Measurements from ENCODE around the gene ATRN. TPM values are rescaled to one million over a fixed set of nuclear protein-coding genes. Genes with fewer than 3 reads are reported as not detected.

Gene ATRN
- total RNA-seq, 4 donors from 2014 or later: 14.4 to 20.0 (median 16.3) TPM

GRCh38 chr20:3576363-3576762 lies 105.5 kb downstream of the ATRN start:
- in situ Hi-C loops (cut with MboI; ENCODE audit: low sequenced_read_pairs in 4 of 4) (no loop called here), intact Hi-C loops (cut with DNase I; ENCODE audit: low total_unique reads) (no loop called here)
- H3K9me3 ChIP-seq: no peaks in the 10 kb centered on the region

GRCh38 chr20:3577366-3577765 lies 106.5 kb downstream of the ATRN start:
- H3K9me3 ChIP-seq: no peaks in the 10 kb centered on the region
- H3K4me1 ChIP-seq: no peaks in the 10 kb centered on the region
- intact Hi-C loops (cut with DNase I; ENCODE audit: low total_unique reads): no loop called here
- ATAC-seq: no peak
- in situ Hi-C loops (cut with MboI; ENCODE audit: low sequenced_read_pairs in 4 of 4): no loop called here
- no peak overlapping the region for H3K27ac ChIP-seq
- no peaks in the 10 kb centered on the region for H3K27me3 ChIP-seq
- DNase-seq: no peak
- no peak overlapping the region for H3K4me3 ChIP-seq
- TF ChIP-seq POLR2A (IDR thresholded peaks at IDR 0.05): no peak
- no peak for TF ChIP-seq CTCF (IDR thresholded peaks at IDR 0.05 in 4 of 5, conservative IDR thresholded peaks at IDR 0.05 in 1 of 5)
- peaks cover 0 to 57% of the 10 kb centered on the region in 2 donors for H3K36me3 ChIP-seq

More at GRCh38 chr20:3576363-3576762, 105.5 kb downstream of the ATRN start:
- H3K27me3 ChIP-seq: no peaks in the 10 kb centered on the region
- H3K27ac ChIP-seq: no peak overlapping the region
- peaks cover 0 to 52% of the 10 kb centered on the region in 2 donors for H3K36me3 ChIP-seq
- no peak for TF ChIP-seq POLR2A (IDR thresholded peaks at IDR 0.05)
- no peak overlapping the region for H3K4me3 ChIP-seq
- no peaks in the 10 kb centered on the region for H3K4me1 ChIP-seq
- ATAC-seq: no peak
- no peak for DNase-seq

GRCh38 chr20:3580412-3580811 lies 109.6 kb downstream of the ATRN start:
- intact Hi-C loops (cut with DNase I; ENCODE audit: low total_unique reads): no loop called here
- TF ChIP-seq CTCF (IDR thresholded peaks at IDR 0.05 in 4 of 5, conservative IDR thresholded peaks at IDR 0.05 in 1 of 5): no peak
- TF ChIP-seq POLR2A (IDR thresholded peaks at IDR 0.05): no peak
- Histone ChIP-seq H3K9me3 (no peaks in the 10 kb centered on the region), H3K36me3 (peaks cover 0 to 69% of the 10 kb centered on the region in 2 donors), H3K4me3 (no peak overlapping the region), H3K4me1 (no peaks in the 10 kb centered on the region), H3K27me3 (no peaks in the 10 kb centered on the region), H3K27ac (no peak overlapping the region)
- in situ Hi-C loops (cut with MboI; ENCODE audit: low sequenced_read_pairs in 4 of 4): no loop called here
- no peak for DNase-seq
- no peak for ATAC-seq

GRCh38 chr20:3583765-3584164 lies 112.9 kb downstream of the ATRN start:
- TF ChIP-seq POLR2A (IDR thresholded peaks at IDR 0.05) (no peak), CTCF (IDR thresholded peaks at IDR 0.05 in 4 of 5, conservative IDR thresholded peaks at IDR 0.05 in 1 of 5) (no peak)
- in situ Hi-C loops (cut with MboI; ENCODE audit: low sequenced_read_pairs in 4 of 4): no loop called here
- DNase-seq (no peak), ATAC-seq (no peak)
- intact Hi-C loops (cut with DNase I; ENCODE audit: low total_unique reads): no loop called here
- Histone ChIP-seq H3K9me3 (no peaks in the 10 kb centered on the region), H3K4me3 (no peak overlapping the region), H3K27me3 (no peaks in the 10 kb centered on the region), H3K36me3 (peaks cover 4 to 51% of the 10 kb centered on the region in 2 donors), H3K27ac (no peak overlapping the region), H3K4me1 (no peaks in the 10 kb centered on the region)

- no peak for ATAC-seq
Observed at GRCh38 chr20:3586093-3586492, 115.3 kb downstream of the ATRN start.

More at GRCh38 chr20:3586093-3586492, 115.3 kb downstream of the ATRN start:
- intact Hi-C loops (cut with DNase I; ENCODE audit: low total_unique reads): no loop called here
- Histone ChIP-seq H3K27me3 (no peaks in the 10 kb centered on the region), H3K27ac (no peak overlapping the region), H3K9me3 (no peaks in the 10 kb centered on the region), H3K4me3 (no peak overlapping the region), H3K4me1 (no peaks in the 10 kb centered on the region), H3K36me3 (peaks cover 4 to 49% of the 10 kb centered on the region in 2 donors)
- TF ChIP-seq CTCF (IDR thresholded peaks at IDR 0.05 in 4 of 5, conservative IDR thresholded peaks at IDR 0.05 in 1 of 5) (no peak), POLR2A (IDR thresholded peaks at IDR 0.05) (no peak)
- in situ Hi-C loops (cut with MboI; ENCODE audit: low sequenced_read_pairs in 4 of 4): no loop called here
- no peak for DNase-seq
